WERI-Rb-1 (cell line): Measurements from ENCODE around the gene ELOVL6.
A peak's percentile ranks its signal among the peaks of the same experiment; 100 is the strongest.

Experiments used
- DNase-seq: peaks from one replicate; pipeline ENCODE4 v3.0.0-alpha.2; 2020
- H3K27ac ChIP-seq: fragments of 250-450 bp; sonication (Bioruptor Pico); 2 replicates; pipeline ENCODE4 v1.5.1; 2020; ENCODE audit warnings: mild to moderate bottlenecking, moderate library complexity
- H3K27me3 ChIP-seq: fragments of 250-450 bp; sonication (Bioruptor Pico); 2 replicates; pipeline ENCODE4 v1.5.1; 2021; ENCODE audit warnings: mild to moderate bottlenecking, low read depth, moderate library complexity; ENCODE audit not compliant: insufficient read depth, severe bottlenecking
- H3K36me3 ChIP-seq: fragments of 250-450 bp; sonication (Bioruptor Pico); 2 replicates; pipeline ENCODE4 v1.5.1; 2020; ENCODE audit warnings: mild to moderate bottlenecking, moderate library complexity
- H3K4me3 ChIP-seq: 2 replicates; pipeline ENCODE4 v1.5.1; 2011; ENCODE audit warnings: low read depth, mild to moderate bottlenecking, control low read depth, low read length
- H3K9me3 ChIP-seq: fragments of 250-450 bp; sonication (Bioruptor Pico); 2 replicates; pipeline ENCODE4 v1.5.1; 2021; ENCODE audit warnings: mild to moderate bottlenecking, moderate library complexity; ENCODE audit not compliant: severe bottlenecking
- CTCF ChIP-seq: IDR thresholded peaks from 2 replicates; pipeline ENCODE4 v1.5.1; 2011; ENCODE audit warnings: low read depth, mild to moderate bottlenecking, control low read depth, inconsistent platforms, low read length

The ELOVL6 gene

GRCh38 chr4:110004556-110004955 is 193.9 kb downstream of the ELOVL6 start:
- H3K27me3 ChIP-seq = no peaks in the 10 kb centered on the region
- H3K9me3 ChIP-seq = no peaks in the 10 kb centered on the region
- H3K36me3 ChIP-seq = no peaks in the 10 kb centered on the region
- no peak for DNase-seq
- no peak overlapping the region for H3K27ac ChIP-seq
- TF ChIP-seq CTCF = no peak
- H3K4me3 ChIP-seq = no peak overlapping the region

- Histone ChIP-seq H3K9me3 (no peaks in the 10 kb centered on the region), H3K4me3 (no peak overlapping the region), H3K27me3 (no peaks in the 10 kb centered on the region), H3K36me3 (no peaks in the 10 kb centered on the region), H3K27ac (no peak overlapping the region)
- TF ChIP-seq CTCF = no peak
- DNase-seq = no peak
These were observed 194.8 kb downstream of the ELOVL6 start for GRCh38 chr4:110003401-110004187.

GRCh38 chr4:110002326-110002725 is 196.1 kb downstream of the ELOVL6 start:
- Histone ChIP-seq H3K9me3 (no peaks in the 10 kb centered on the region), H3K27ac (no peak overlapping the region), H3K4me3 (no peak overlapping the region), H3K27me3 (no peaks in the 10 kb centered on the region), H3K36me3 (no peaks in the 10 kb centered on the region)
- no peak for DNase-seq
- TF ChIP-seq CTCF = no peak

DNA sequence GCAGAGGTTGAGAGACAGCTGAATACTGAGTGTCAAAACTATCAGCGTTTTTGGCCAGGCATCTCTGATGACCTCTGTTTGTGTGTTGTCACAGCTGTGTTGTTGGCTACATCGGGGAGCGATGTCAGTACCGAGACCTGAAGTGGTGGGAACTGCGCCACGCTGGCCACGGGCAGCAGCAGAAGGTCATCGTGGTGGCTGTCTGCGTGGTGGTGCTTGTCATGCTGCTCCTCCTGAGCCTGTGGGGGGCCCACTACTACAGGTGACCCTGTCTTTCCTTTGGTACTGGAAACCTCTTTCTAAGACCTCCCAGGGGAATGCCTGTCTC is 198.9 kb downstream of the ELOVL6 start:
- H3K27ac ChIP-seq = no peak overlapping the region
- no peak for DNase-seq
- H3K4me3 ChIP-seq = no peak overlapping the region
- no peaks in the 10 kb centered on the region for H3K9me3 ChIP-seq
- no peaks in the 10 kb centered on the region for H3K36me3 ChIP-seq
- no peaks in the 10 kb centered on the region for H3K27me3 ChIP-seq
- no peak for TF ChIP-seq CTCF

DNA sequence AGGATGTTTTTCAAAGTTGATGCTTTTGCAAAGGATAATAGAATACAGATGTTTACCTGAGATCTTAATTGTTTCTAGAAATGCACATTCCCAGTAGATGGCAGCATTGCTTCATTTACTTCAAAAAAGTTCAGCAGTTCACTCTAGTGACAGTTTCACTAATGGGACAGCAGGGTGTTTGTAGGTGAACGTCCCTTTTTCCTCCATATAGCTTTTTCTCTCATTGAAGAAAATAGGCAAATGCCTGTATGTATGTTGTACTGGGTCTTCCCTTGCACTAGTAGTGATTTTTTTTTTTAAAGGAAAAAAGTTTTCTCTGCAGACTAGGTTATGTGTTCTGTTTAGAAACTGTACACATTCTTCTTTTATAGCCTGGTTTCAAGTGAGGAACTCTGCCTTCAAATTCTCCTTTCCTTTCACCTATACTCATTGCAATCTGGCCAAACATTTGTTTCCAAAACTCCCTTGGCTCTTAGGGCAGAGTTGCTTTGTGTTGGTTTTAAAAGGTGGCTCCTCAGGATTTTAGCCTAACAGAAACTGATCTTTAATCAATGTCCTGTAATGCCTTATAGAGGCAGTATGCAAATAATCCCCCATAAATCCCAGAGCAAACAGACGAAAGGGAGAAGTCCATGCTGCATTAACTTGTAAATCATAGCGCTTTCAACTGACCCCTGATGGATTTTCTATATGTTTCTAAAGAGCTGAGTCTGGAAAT is 199.4 kb downstream of the ELOVL6 start:
- no peak overlapping the region for H3K27ac ChIP-seq

More for the DNA sequence above, 199.4 kb downstream of the ELOVL6 start:
- no peaks in the 10 kb centered on the region for H3K9me3 ChIP-seq
- H3K4me3 ChIP-seq = no peak overlapping the region
- H3K27me3 ChIP-seq = no peaks in the 10 kb centered on the region
- DNase-seq = peak; percentile 26
- H3K36me3 ChIP-seq = no peaks in the 10 kb centered on the region
- TF ChIP-seq CTCF = peak; percentile 64
